ENCODE measurements around the gene TREML1.
"Not testable (repeated sequence)": the region's sequence is repeated elsewhere in the genome, so short reads cannot be mapped to it uniquely, and the experiment has no call there.

The TREML1 gene

GRCh38 chr6:41135062-41135832 is 18.9 kb downstream of the TREML1 start:
- DNase-seq: no peak

GRCh38 chr6:41132254-41132653 is 21.9 kb downstream of the TREML1 start:
- DNase-seq: no peak

GRCh38 chr6:41125282-41125681 is 28.9 kb downstream of the TREML1 start:
- DNase-seq: no peak

- no peak for DNase-seq
Observed at GRCh38 chr6:41122918-41123317, 31.2 kb downstream of the TREML1 start.

- DNase-seq: no peak
Observed at GRCh38 chr6:41122373-41122772, 31.8 kb downstream of the TREML1 start.

GRCh38 chr6:41120058-41120457 is 34.1 kb downstream of the TREML1 start:
- no peak for DNase-seq

- no peak for DNase-seq
Observed at GRCh38 chr6:41119508-41119907, 34.6 kb downstream of the TREML1 start.

- not testable (repeated sequence) for DNase-seq
Observed at GRCh38 chr6:41115027-41115426, 39.1 kb downstream of the TREML1 start.

- DNase-seq: no peak
Observed at GRCh38 chr6:41111017-41111416, 43.1 kb downstream of the TREML1 start.

- DNase-seq: no peak
Observed at GRCh38 chr6:41103847-41104246, 50.3 kb downstream of the TREML1 start.

GRCh38 chr6:41100871-41101287 is 53.3 kb downstream of the TREML1 start:
- DNase-seq: no peak

All from suppressor macrophage treated with lipopolysaccharide for 4 hours (primary cell).